ENCODE results near the gene LGR6.

- no peak for TF ChIP-seq SIN3A (IDR thresholded peaks at IDR 0.05; ENCODE audit: borderline replicate concordance, insufficient read depth, low read length)
- no peak for TF ChIP-seq REST (IDR thresholded peaks at IDR 0.05; ENCODE audit: insufficient read depth in 1 of 2, low read depth in 2 of 2, low read length in 2 of 2)
- no peak for TF ChIP-seq POLR2AphosphoS5 (IDR thresholded peaks at IDR 0.05; ENCODE audit: low read depth, low read length)
Measured at GRCh38 chr1:202361701-202362100, 168.1 kb downstream of the LGR6 start.

Measured in PFSK-1 (cell line).